ENCODE results near the gene NAPA. TPM values are rescaled to one million over a fixed set of nuclear protein-coding genes. Genes with fewer than 3 reads are reported as not detected.

Gene NAPA
- total and polyA plus RNA-seq, 2 of the 13 experiments (the other 11 are each of a cell fraction or from before 2014, with no cell fraction given) = 32.6 to 65.9 TPM

DNA sequence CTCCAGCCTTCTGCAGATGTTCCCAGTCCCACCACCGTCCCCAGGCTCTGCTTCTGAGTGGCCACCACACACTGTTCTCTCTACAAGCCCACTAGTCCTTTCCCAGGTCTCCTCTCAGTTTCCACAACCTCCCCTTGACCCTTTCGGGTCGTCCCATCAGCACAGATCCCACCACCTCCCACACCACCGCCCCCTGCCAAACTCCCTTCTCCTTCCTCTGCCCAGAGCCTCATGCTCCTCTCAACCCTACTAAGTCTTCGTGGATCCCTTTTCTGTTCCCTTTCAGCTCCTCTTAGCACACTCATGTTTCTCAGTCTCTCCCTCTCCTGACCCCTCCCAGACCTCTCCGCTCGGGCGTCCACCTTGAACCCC is 1.9 kb downstream of the NAPA start:
- peak overlapping the region; percentile 92 for H3K9ac ChIP-seq (ENCODE audit: insufficient read depth, low read depth, low read length)
- POLR2A ChIA-PET = interaction anchor here (1.2 to 1.7 kb wide), 3 partner anchors 8 to 111 kb away, joined by 3 to 4 read pairs (median 4); no protein-coding TSS in a partner anchor
- H2AFZ ChIP-seq (ENCODE audit: low read length) = no peak overlapping the region
- H3K4me3 ChIP-seq (replicated peaks in 1 of 3; ENCODE audit: insufficient read depth in 1 of 3, low read depth in 2 of 3, low read length in 3 of 3) = peak overlapping the region; percentile 93 to 99 (median 98)
- WGBS (ENCODE audit: low lambda C conversion rate) = 4% methylated on average over 8 of the region's 8 CpGs
- H4K20me1 ChIP-seq (ENCODE audit: insufficient read depth, low read length) = no peaks in the 10 kb centered on the region
- CTCF ChIA-PET (ENCODE audit: low intra/inter-chr PET ratio, low total read pairs) = no interaction called here
- ATAC-seq (peak; percentile 8), FAIRE-seq (no peak), DNase-seq (ENCODE audit: low spot score) (no peak)
- peaks cover 0 to 3% of the 10 kb centered on the region in 2 experiments; a peak in 1 of 5 replicates for H3K36me3 ChIP-seq (replicated peaks in 1 of 2; ENCODE audit: control insufficient read depth in 1 of 2, insufficient read depth in 2 of 2, low read length in 2 of 2)
- peaks cover 56% of the 10 kb centered on the region for H3K79me2 ChIP-seq (ENCODE audit: insufficient read depth, low read length)
- no TSS peak for BruUV-seq (replicated peaks)
- H3K4me1 ChIP-seq (ENCODE audit: insufficient read depth, low read length) = peaks cover 29% of the 10 kb centered on the region
- peak overlapping the region; percentile 90 for H3K4me2 ChIP-seq (ENCODE audit: low read depth, low read length)
- H3K9me3 ChIP-seq (ENCODE audit: low read length) = no peaks in the 10 kb centered on the region
- in situ Hi-C loops (cut with HindIII; ENCODE audit: extremely low pct_ligation_motif_present, low pct_unique_long_range_greater_than_20kb) = no loop called here
- H3K27me3 ChIP-seq (ENCODE audit: control insufficient read depth in 1 of 2, insufficient read depth in 2 of 2, low read length in 2 of 2) = no peaks in the 10 kb centered on the region; a peak in 1 of 5 replicates
- peak overlapping the region; percentile 49 for H3K27ac ChIP-seq (ENCODE audit: extremely low read length, insufficient read depth, low read length)
- intact Hi-C loops (cut with micrococcal nuclease; ENCODE audit: unreplicated experiment) = loop anchor here (2.0 kb wide), 1 partner anchor 186 kb away; no protein-coding TSS in a partner anchor
- TF ChIP-seq STAT5B (CRISPR knock-in tag; IDR thresholded peaks at IDR 0.05) (no peak), NFYC (CRISPR knock-in tag; IDR thresholded peaks at IDR 0.05) (peak; percentile 13; the same call in 1 of the 2 replicates), ZNF354B (CRISPR knock-in tag; IDR thresholded peaks at IDR 0.05) (no peak), ZNF251 (CRISPR knock-in tag; IDR thresholded peaks at IDR 0.05) (no peak), ZNF577 (CRISPR knock-in tag; IDR thresholded peaks at IDR 0.05; ENCODE audit: borderline replicate concordance, low read depth) (no peak), GATAD1 (CRISPR knock-in tag; IDR thresholded peaks at IDR 0.05) (0 out of 2 replicates have a peak, but pooled peaks have one; percentile 25), ZNF329 (CRISPR knock-in tag; IDR thresholded peaks at IDR 0.05; ENCODE audit: low read depth) (0 out of 2 replicates have a peak, but pooled peaks have one; percentile 6), JUNB (CRISPR knock-in tag; IDR thresholded peaks at IDR 0.05; ENCODE audit: borderline replicate concordance) (no peak), ZFP91 (CRISPR knock-in tag; IDR thresholded peaks at IDR 0.05; ENCODE audit: borderline replicate concordance) (peak; percentile 22; the same call in 1 of the 2 replicates), ZNF460 (CRISPR knock-in tag; IDR thresholded peaks at IDR 0.05; ENCODE audit: borderline replicate concordance) (no peak), KDM2A (CRISPR knock-in tag; IDR thresholded peaks at IDR 0.05; ENCODE audit: borderline replicate concordance, low read depth) (0 out of 2 replicates have a peak, but pooled peaks have one; percentile 19)
- TF ChIP-seq, protein P1, sequence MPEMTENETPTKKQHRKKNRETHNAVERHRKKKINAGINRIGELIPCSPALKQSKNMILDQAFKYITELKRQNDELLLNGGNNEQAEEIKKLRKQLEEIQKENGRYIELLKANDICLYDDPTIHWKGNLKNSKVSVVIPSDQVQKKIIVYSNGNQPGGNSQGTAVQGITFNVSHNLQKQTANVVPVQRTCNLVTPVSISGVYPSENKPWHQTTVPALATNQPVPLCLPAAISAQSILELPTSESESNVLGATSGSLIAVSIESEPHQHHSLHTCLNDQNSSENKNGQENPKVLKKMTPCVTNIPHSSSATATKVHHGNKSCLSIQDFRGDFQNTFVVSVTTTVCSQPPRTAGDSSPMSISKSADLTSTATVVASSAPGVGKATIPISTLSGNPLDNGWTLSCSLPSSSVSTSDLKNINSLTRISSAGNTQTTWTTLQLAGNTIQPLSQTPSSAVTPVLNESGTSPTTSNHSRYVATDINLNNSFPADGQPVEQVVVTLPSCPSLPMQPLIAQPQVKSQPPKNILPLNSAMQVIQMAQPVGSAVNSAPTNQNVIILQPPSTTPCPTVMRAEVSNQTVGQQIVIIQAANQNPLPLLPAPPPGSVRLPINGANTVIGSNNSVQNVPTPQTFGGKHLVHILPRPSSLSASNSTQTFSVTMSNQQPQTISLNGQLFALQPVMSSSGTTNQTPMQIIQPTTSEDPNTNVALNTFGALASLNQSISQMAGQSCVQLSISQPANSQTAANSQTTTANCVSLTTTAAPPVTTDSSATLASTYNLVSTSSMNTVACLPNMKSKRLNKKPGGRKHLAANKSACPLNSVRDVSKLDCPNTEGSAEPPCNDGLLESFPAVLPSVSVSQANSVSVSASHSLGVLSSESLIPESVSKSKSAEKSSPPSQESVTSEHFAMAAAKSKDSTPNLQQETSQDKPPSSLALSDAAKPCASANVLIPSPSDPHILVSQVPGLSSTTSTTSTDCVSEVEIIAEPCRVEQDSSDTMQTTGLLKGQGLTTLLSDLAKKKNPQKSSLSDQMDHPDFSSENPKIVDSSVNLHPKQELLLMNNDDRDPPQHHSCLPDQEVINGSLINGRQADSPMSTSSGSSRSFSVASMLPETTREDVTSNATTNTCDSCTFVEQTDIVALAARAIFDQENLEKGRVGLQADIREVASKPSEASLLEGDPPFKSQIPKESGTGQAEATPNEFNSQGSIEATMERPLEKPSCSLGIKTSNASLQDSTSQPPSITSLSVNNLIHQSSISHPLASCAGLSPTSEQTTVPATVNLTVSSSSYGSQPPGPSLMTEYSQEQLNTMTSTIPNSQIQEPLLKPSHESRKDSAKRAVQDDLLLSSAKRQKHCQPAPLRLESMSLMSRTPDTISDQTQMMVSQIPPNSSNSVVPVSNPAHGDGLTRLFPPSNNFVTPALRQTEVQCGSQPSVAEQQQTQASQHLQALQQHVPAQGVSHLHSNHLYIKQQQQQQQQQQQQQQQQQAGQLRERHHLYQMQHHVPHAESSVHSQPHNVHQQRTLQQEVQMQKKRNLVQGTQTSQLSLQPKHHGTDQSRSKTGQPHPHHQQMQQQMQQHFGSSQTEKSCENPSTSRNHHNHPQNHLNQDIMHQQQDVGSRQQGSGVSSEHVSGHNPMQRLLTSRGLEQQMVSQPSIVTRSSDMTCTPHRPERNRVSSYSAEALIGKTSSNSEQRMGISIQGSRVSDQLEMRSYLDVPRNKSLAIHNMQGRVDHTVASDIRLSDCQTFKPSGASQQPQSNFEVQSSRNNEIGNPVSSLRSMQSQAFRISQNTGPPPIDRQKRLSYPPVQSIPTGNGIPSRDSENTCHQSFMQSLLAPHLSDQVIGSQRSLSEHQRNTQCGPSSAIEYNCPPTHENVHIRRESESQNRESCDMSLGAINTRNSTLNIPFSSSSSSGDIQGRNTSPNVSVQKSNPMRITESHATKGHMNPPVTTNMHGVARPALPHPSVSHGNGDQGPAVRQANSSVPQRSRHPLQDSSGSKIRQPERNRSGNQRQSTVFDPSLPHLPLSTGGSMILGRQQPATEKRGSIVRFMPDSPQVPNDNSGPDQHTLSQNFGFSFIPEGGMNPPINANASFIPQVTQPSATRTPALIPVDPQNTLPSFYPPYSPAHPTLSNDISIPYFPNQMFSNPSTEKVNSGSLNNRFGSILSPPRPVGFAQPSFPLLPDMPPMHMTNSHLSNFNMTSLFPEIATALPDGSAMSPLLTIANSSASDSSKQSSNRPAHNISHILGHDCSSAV (CRISPR knock-in tag; IDR thresholded peaks at IDR 0.05; ENCODE audit: borderline replicate concordance) = no peak
